Activated naive CD4-positive, alpha-beta T cell (primary cell): ENCODE data around the gene KIAA0753.

Experiments used
- DNase-seq, 4 experiments: peaks; one replicate each; lab custom pipeline; 2025; lab: John Stamatoyannopoulos, UW

KIAA0753 gene

GRCh38 chr17:6547336-6547735 is 93.2 kb downstream of the KIAA0753 start:
- no peak for DNase-seq

- no peak for DNase-seq
Measured at GRCh38 chr17:6546069-6546718, 94.3 kb downstream of the KIAA0753 start.

DNA sequence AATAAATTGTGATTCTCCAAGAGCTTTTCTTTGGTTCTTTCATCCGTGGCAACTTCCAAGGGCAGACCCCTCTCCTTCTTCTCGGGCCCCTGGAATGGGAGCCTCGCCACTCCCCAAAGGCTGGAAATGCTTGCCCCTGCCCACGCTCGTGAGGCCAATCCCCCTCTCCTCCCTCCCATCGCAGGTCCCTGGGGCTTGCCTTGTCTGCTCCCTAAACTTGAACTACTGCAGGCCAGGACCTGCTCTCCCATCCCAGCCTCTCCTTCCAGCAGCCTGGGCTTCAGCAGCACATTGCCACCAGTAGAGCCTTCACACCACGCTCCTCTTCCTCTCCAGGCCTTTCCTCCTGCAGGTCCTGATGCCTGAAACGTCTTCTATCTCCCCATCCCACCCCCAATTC is 95.2 kb downstream of the KIAA0753 start:
- no peak for DNase-seq

GRCh38 chr17:6544011-6544370 is 96.5 kb downstream of the KIAA0753 start:
- DNase-seq: no peak

GRCh38 chr17:6543079-6544010 is 97.2 kb downstream of the KIAA0753 start:
- DNase-seq: no peak

DNA sequence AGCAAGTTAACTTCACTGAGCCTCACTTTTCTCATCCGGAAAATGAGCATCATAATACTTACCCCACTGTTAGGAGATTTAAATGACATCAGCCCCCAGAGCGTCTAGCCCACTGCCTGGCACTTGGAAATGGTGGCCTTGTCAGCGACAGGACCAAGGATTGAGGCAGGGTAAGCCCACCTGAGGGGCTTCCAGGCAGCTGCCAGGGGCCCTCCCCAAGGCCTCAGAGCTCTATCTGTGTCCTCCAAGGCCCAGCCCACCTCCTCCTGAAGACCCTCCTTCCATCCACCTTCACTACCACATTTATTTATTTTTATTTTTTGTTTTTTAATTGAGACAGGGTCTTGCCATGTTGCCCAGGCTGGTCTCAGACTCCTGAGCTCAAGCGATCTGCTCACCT is 97.9 kb downstream of the KIAA0753 start:
- DNase-seq: no peak

GRCh38 chr17:6541886-6542285 is 98.6 kb downstream of the KIAA0753 start:
- no peak for DNase-seq

DNA sequence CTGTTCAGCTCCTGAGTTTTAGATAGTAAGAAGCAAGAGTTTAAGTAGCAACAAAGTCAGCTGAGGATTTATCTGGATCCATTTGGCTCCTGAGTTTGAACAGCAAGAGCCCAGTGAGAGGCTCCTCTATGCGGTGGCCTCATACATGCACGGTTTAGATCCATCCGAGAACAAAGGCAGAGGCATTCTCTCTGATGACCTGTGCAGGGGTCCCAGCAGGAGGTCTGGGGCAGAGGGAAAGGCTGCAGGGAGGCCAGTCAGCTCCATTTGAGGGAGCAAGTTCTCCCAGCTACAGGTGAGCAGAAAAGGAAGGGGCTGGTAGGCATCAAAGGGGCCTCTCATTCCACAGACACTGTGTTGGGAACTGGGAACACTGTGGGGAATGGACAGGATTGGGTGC is 100.6 kb downstream of the KIAA0753 start:
- DNase-seq: no peak

- no peak for DNase-seq
Measured at GRCh38 chr17:6536566-6537065, 103.9 kb downstream of the KIAA0753 start.

GRCh38 chr17:6536053-6536452 is 104.5 kb downstream of the KIAA0753 start:
- no peak for DNase-seq

DNA sequence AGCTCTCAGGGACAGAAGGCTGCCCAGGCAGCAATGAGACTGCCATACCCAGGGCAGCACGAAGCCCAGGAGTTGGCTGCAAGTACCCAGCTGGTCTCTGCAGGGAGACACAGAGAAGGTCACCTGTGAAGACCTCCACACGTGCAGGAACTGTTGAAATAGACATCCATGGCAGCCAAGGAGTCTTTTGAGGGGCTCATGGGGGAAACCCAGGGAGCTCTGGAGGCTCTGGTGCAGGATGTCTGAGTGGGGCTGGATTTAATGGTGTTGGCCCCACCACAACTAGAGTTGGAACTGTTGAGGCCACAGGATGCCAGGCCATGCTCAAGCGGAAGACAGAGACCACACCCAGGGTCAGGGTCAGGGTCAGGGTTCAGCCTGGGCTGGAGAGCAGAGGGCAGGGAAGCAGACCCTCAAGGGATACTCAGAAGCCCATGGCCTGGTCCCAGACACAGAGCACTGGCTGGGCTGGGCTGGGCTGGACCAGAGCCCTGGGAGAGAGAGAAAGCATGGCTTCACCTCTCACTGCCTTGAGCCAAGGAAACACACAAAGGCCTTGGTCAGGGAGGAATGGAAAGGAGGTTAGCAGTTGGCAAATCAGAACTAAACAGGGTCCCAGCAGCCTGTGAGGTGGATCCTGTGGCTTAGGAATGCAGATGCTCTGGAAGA is 105.5 kb downstream of the KIAA0753 start:
- no peak for DNase-seq

GRCh38 chr17:6532441-6532885 is 108.0 kb downstream of the KIAA0753 start:
- no peak for DNase-seq

DNA sequence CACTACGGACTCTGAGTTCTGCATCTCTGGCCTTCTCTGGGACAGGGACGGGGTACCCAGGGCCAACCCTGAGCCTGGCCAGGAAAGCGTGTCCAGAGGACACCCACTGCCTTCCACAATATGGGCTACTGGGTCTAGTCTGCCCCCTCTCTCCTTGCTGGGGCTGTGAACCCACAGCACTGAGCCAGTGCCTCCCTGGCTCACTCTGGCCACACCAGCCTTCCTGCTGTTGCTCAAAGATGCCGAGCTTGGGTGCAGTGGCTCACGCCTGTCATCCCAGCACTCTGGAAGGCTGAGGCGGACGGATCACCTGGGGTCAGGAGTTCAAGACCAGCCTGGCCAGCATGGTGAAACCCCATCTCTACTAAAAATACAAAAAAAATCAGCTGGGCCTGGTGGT is 108.9 kb downstream of the KIAA0753 start:
- no peak for DNase-seq

GRCh38 chr17:6530324-6530920 is 110.1 kb downstream of the KIAA0753 start:
- DNase-seq: no peak

DNA sequence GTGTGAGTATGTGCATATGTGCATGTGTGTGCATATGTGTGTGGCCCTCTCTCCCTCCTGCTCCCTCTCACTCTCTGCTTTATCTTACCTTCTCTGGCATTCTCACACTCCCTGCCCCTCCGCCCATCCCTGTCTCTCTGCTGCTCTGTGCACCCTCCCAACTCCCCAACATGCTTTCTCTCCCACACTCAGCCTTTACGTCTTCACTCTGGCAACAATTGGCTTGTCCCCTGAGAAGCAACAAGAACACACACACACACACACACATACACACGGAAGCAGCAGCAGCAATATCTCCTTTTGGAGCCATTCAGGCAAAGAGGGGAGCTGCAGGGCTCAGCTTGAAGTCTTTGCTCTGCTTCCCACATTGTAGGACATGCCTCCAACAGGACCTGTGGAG is 112.0 kb downstream of the KIAA0753 start:
- DNase-seq: no peak
